Pancreas (tissue), 10 donors: ENCODE data around the gene PEBP1. TPM values are rescaled to one million over a fixed set of nuclear protein-coding genes. Genes with fewer than 3 reads are reported as not detected.

ENCODE experiments used
- ATAC-seq, 4 donors: fragments of 200-7000 bp; cut with Tn5 transposase; one replicate each; pipeline versions ENCODE4 v1.8.0 to v1.9.1; 2020; ENCODE audit warnings: mild to moderate bottlenecking in 4 of 4, moderate library complexity in 4 of 4
- DNase-seq, 6 donors: peaks; one replicate each; pipeline ENCODE4 v3.0.0-alpha.2; 2020
- FAIRE-seq: peaks from 2 replicates; lab custom pipeline; 2012; peaks lifted over from hg19 to GRCh38; lab: Jason Lieb, UNC
- H3K27ac ChIP-seq, 4 donors: fragments of 200-600 bp; sonication (generic); 1 replicate in 3 of 4; 2 replicates in 1 of 4; pipeline versions ENCODE4 v1.5.0 to v1.8.0; 2020
- H3K27me3 ChIP-seq, 4 donors: fragments of 200-600 bp; one replicate each; pipeline ENCODE4 v1.8.0; 2021
- H3K36me3 ChIP-seq, 3 donors: fragments of 200-600 bp; sonication (generic) in 1 of 3; one replicate each; pipeline versions ENCODE4 v1.5.0 to v1.8.0; 2020 to 2021
- H3K4me1 ChIP-seq, 3 donors: fragments of 200-600 bp; one replicate each; pipeline ENCODE4 v1.8.0; 2021
- H3K4me3 ChIP-seq, 4 donors: fragments of 200-600 bp; sonication (generic) in 2 of 4; one replicate each; pipeline versions ENCODE4 v1.5.0 to v1.8.0; 2020 to 2021
- H3K9me3 ChIP-seq, 4 donors: fragments of 200-600 bp; one replicate each; pipeline ENCODE4 v1.8.0; 2021
- WGBS, 2 donors: extraction: QIAGEN DNeasy Blood & Tissue Kit; methylation state at CpG; one replicate each; pipeline ENCODE4 v1.1.7; 2013; 5-methylcytosine and 5-hydroxymethylcytosine counted together
- intact Hi-C, 3 donors: fragments of 100-400 bp; cut with DNase I; formaldehyde crosslinking; loops; one replicate each; pipeline versions ENCODE4 v1.11.1 to v1.14.2; 2022
- polyA plus RNA-seq, 2 donors: library from polyadenylated mRNA; stranded (reverse); fragments of 200-250 nt; gene quantifications; one replicate each; pipeline ENCODE4 v1.2.3, GENCODE V29; 2013
- total RNA-seq, 6 donors: library from RNA; stranded (reverse); fragmentation: NEBNext Ultra II Directional in 4 of 6; extraction: Animal tissue kit (Norgen Biotek cat#: 25700) in 4 of 6; gene quantifications; one replicate each; pipeline versions ENCODE4 v1.2.1 to v1.2.4, GENCODE V29; 2021 to 2023
- TF ChIP-seq, protein P1 (sequence below), 4 donors: fragments of 200-600 bp; sonication (generic) in 3 of 4; IDR thresholded peaks; one replicate each; pipeline versions ENCODE4 v1.5.0 to v1.8.0; 2021; ENCODE audit warnings: antibody characterized with exemption in 4 of 4
- donor health status: healthy with polysubstance abuse.
- donor health status: DM: no; HTN: no; CAD: no; lungs with moderate emphysema.
- donor health status: DM: no; HTN: no; CAD: no.
- donor health status: control.
- donor health status: control.
- donor health status: Bipolar disorder and iron deficiency.
- donor health status: DM: yes; HTN: yes; CAD: no.
- donor health status: DM: no; HTN: no; CAD: no.
- donor health status: DM: no; HTN: no; CAD: no.
- donor health status: DM: yes; HTN: yes; CAD: no.

Gene PEBP1
- total and polyA plus RNA-seq, 8 donors = 106 to 287 (median 141) TPM

DNA sequence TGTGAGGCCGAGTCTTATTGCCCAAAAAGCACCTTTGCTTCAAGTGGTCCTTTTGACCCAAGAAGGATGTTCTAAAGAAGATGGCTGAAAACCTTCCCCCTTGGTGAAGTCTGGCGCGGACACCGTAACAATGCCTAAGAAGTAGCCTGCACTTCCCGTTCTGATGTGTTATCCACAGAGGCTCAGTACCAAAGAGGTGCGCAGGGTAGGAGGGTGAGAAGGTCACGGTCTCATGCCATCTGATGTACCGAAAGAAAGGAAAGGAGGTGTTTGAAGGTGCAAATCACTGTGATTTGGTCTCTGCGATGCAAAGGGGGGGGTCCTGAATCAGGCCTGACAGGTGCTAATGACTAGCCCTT is 9.9 kb downstream of the PEBP1 start:
- no peaks in the 10 kb centered on the region for H3K27me3 ChIP-seq
- no peaks in the 10 kb centered on the region for H3K9me3 ChIP-seq
- DNase-seq (no peak), FAIRE-seq (no peak), ATAC-seq (peak in 1 of 4 donors; percentile 14)
- WGBS, 2 donors = 83 to 84% methylated on average over 9 of the region's 9 CpGs
- peaks cover 0 to 58% (median 14%) of the 10 kb centered on the region in 3 donors for H3K36me3 ChIP-seq
- intact Hi-C loops = no loop called here
- H3K27ac ChIP-seq = no peak overlapping the region
- TF ChIP-seq, protein P1, sequence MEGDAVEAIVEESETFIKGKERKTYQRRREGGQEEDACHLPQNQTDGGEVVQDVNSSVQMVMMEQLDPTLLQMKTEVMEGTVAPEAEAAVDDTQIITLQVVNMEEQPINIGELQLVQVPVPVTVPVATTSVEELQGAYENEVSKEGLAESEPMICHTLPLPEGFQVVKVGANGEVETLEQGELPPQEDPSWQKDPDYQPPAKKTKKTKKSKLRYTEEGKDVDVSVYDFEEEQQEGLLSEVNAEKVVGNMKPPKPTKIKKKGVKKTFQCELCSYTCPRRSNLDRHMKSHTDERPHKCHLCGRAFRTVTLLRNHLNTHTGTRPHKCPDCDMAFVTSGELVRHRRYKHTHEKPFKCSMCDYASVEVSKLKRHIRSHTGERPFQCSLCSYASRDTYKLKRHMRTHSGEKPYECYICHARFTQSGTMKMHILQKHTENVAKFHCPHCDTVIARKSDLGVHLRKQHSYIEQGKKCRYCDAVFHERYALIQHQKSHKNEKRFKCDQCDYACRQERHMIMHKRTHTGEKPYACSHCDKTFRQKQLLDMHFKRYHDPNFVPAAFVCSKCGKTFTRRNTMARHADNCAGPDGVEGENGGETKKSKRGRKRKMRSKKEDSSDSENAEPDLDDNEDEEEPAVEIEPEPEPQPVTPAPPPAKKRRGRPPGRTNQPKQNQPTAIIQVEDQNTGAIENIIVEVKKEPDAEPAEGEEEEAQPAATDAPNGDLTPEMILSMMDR (IDR thresholded peaks at IDR 0.05) = no peak
- no peak overlapping the region for H3K4me3 ChIP-seq
- H3K4me1 ChIP-seq = no peaks in the 10 kb centered on the region

DNA sequence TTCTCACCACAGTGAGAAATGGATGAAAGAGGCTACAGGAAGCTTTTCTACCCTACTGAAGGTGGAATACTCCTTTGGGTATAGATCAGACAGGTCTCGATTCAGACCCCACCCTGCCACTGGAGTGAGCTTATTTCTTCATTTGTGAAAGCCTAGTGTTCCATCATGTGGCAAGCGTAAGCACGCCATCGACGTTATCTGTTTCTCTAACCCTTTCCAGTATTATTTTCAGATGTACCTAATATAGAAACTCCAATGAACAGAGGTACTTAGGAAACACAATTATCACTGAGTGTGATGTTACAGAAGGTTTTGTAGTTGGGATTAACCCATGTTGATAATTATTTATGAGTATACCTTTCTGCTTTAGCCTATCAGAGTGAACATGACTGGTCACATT is 12.4 kb downstream of the PEBP1 start:
- no peak for FAIRE-seq
- Histone ChIP-seq H3K4me3 (no peak overlapping the region), H3K27ac (no peak overlapping the region), H3K4me1 (no peaks in the 10 kb centered on the region), H3K36me3 (peaks cover 0 to 52% (median 0%) of the 10 kb centered on the region in 3 donors), H3K27me3 (no peaks in the 10 kb centered on the region), H3K9me3 (no peaks in the 10 kb centered on the region)
- no peak for DNase-seq
- no peak for ATAC-seq
- intact Hi-C loops = no loop called here
- TF ChIP-seq, protein P1 (IDR thresholded peaks at IDR 0.05) = no peak
- 92 to 93% methylated on average over 5 of the region's 5 CpGs for WGBS, 2 donors

DNA sequence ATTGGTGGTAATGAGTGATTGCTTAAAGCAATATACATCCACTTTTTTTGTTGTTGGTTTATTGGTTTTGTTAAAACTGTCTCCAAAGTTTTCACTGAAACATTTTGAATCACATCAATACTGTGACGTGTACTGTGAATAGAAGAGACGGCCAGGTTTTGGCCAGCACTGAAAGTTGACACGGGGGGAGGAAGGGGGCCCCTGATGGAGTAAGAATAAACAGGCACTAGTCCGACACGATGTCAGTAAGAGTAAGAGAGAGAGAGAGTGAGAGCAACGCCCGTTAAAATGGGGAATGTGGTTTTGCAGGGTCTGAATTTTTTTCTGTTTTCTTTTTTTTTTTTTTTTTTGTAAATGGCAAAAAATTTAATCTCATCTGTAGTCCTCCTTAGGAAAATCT is 14.7 kb downstream of the PEBP1 start:
- WGBS, 2 donors = 48 to 50% methylated on average over 7 of the region's 7 CpGs
- intact Hi-C loops = no loop called here
- Histone ChIP-seq H3K36me3 (peaks cover 0 to 30% (median 0%) of the 10 kb centered on the region in 3 donors), H3K9me3 (no peaks in the 10 kb centered on the region), H3K4me3 (no peak overlapping the region), H3K4me1 (no peaks in the 10 kb centered on the region), H3K27ac (no peak overlapping the region), H3K27me3 (no peaks in the 10 kb centered on the region)
- no peak for DNase-seq
- FAIRE-seq = no peak
- TF ChIP-seq, protein P1 (IDR thresholded peaks at IDR 0.05) = no peak
- ATAC-seq = peak in 1 of 4 donors; percentile 10

DNA sequence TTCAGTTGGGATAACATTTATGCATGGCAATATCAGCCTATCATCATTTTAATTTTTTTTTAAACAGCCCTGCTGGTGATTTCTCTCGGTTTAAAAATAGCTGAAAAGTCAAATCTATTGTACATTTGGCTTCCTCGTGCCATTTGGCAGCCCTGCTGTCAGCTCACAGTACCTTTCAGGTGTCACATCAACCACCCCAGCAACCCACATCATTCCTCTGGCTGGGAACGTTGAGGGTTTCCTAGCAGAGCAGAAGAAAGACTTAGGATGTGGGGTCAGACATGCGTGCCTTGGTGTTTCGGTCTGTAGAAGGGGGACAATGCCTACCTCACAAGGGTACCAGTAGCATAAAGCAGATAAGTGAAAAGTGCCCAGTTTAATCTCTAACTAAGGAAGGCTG is 15.8 kb downstream of the PEBP1 start:
- FAIRE-seq = no peak

DNA sequence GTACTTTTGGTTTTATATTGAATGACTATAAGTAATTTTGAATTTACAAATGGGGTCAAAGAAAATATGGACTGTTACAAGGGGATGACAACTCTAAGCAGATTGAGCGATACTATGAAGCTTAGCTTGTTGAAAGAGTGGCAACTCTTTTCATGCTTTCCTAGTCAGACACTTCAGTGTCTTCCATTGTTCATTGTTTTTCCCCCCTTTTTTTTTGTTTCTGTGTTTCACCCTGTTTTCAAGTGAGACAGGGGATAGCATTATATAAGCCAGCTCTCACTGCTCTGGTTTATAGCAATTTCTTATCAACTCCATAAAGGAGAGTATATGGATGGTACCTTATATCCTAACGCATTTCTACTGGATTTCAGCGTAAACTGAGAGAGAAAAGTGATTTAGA is 24.6 kb downstream of the PEBP1 start:
- intact Hi-C loops = no loop called here
- 96 to 99% methylated on average over 3 of the region's 3 CpGs for WGBS, 2 donors
- TF ChIP-seq, protein P1 (IDR thresholded peaks at IDR 0.05) = no peak
- Histone ChIP-seq H3K36me3 (peaks cover 3 to 22% (median 12%) of the 10 kb centered on the region in 3 donors), H3K9me3 (no peaks in the 10 kb centered on the region), H3K4me3 (no peak overlapping the region), H3K27ac (no peak overlapping the region), H3K27me3 (no peaks in the 10 kb centered on the region), H3K4me1 (no peaks in the 10 kb centered on the region)
- ATAC-seq = no peak
- DNase-seq = no peak
- no peak for FAIRE-seq

More for the DNA sequence above, 15.8 kb downstream of the PEBP1 start:
- intact Hi-C loops = no loop called here
- ATAC-seq (no peak), DNase-seq (no peak)
- peaks cover 0 to 19% (median 0%) of the 10 kb centered on the region in 3 donors for H3K36me3 ChIP-seq
- H3K27ac ChIP-seq = no peak overlapping the region
- no peak overlapping the region for H3K4me3 ChIP-seq
- H3K4me1 ChIP-seq = no peaks in the 10 kb centered on the region
- H3K27me3 ChIP-seq = no peaks in the 10 kb centered on the region
- no peaks in the 10 kb centered on the region for H3K9me3 ChIP-seq
- 53 to 64% methylated on average over 5 of the region's 5 CpGs for whole genome bisulfite sequencing, 2 donors
- TF ChIP-seq, protein P1 (IDR thresholded peaks at IDR 0.05) = no peak
